Peyer's patch (tissue), 4 donors: ENCODE data around the gene CERS3.

Experiments used
- CTCF ChIP-seq, 6 experiments: fragments of 450-650 bp in 4 of 6; fragments of 200-600 bp in 2 of 6; sonication (generic) in 1 of 6; IDR thresholded peaks; one replicate each; pipeline ENCODE4 v1.5.1; 2017 to 2019; ENCODE audit warnings: antibody characterized with exemption in 6 of 6, mild to moderate bottlenecking in 3 of 6, moderate library complexity in 1 of 6
- POLR2A ChIP-seq, 2 donors: fragments of 450-650 bp; IDR thresholded peaks; one replicate each; pipeline ENCODE4 v1.5.1; 2017; ENCODE audit warnings: antibody characterized with exemption in 2 of 2, mild to moderate bottlenecking in 2 of 2, moderate library complexity in 2 of 2

- no peak for TF ChIP-seq CTCF (IDR thresholded peaks at IDR 0.05)
- TF ChIP-seq POLR2A (IDR thresholded peaks at IDR 0.05) = no peak
Observed at GRCh38 chr15:100476805-100477204, 51.9 kb downstream of the CERS3 start.
